IMR-90 (cell line): ENCODE data around the gene BRAT1. TPM values are rescaled to one million over a fixed set of nuclear protein-coding genes. Genes with fewer than 3 reads are reported as not detected.

ENCODE experiments used
- ATAC-seq: fragments of 200-7000 bp; cut with Tn5 transposase; 2 replicates; pipeline ENCODE4 v1.9.1; 2020; ENCODE audit warnings: low read depth, mild to moderate bottlenecking, moderate library complexity
- BruUV-seq: library from RNA; stranded (reverse); fragments of 400-500 nt; replicated peaks from 2 replicates; lab custom pipeline; 2021; lab: Mats Ljungman, UMichigan
- CTCF ChIA-PET: fragments of 300-600 bp; formaldehyde crosslinking; extraction: SDS; loops from one replicate; lab custom pipeline; 2021; ENCODE audit warnings: antibody characterized with exemption; lab: Yijun Ruan, JAX
- POLR2A ChIA-PET: fragments of 300-600 bp; sonication (Branson Sonifier 250); formaldehyde crosslinking; loops from one replicate; lab custom pipeline; 2022; ENCODE audit warnings: antibody characterized with exemption; ENCODE audit not compliant: unreplicated experiment; lab: Charles Lee
- DNase-seq: peaks from one replicate; pipeline ENCODE4 v3.0.0; 2013
- H2AFZ ChIP-seq: replicated peaks from 2 replicates; pipeline ENCODE3; 2013; ENCODE audit warnings: low read length, mild to moderate bottlenecking; ENCODE audit not compliant: poor library complexity
- H2AK5ac ChIP-seq: 2 replicates; pipeline ENCODE4 v1.6.1; 2013; ENCODE audit warnings: low read depth, low read length, inconsistent platforms
- H2AK9ac ChIP-seq: replicated peaks from 2 replicates; pipeline ENCODE3; 2013; ENCODE audit warnings: mild to moderate bottlenecking, low read depth, low read length, moderate library complexity; ENCODE audit not compliant: poor library complexity
- H2BK120ac ChIP-seq: 2 replicates; pipeline ENCODE4 v1.6.1; 2013; ENCODE audit warnings: low read depth, low read length, inconsistent platforms
- H2BK15ac ChIP-seq: 3 replicates; pipeline ENCODE4 v1.6.1; 2013; ENCODE audit warnings: low read depth, low read length, inconsistent platforms
- H2BK20ac ChIP-seq: 2 replicates; pipeline ENCODE4 v1.6.1; 2013; ENCODE audit warnings: low read depth, mild to moderate bottlenecking, inconsistent platforms, low read length, moderate library complexity
- H2BK5ac ChIP-seq: 2 replicates; pipeline ENCODE4 v1.6.1; 2013; ENCODE audit warnings: mild to moderate bottlenecking, low read depth, low read length, inconsistent platforms; ENCODE audit not compliant: poor library complexity, severe bottlenecking
- H3K14ac ChIP-seq: replicated peaks from 2 replicates; pipeline ENCODE4 v1.6.1; 2013; ENCODE audit warnings: low read depth, low read length, inconsistent platforms
- H3K18ac ChIP-seq: 2 replicates; pipeline ENCODE4 v1.6.1; 2013; ENCODE audit warnings: low read depth, low read length, control low read depth
- H3K23ac ChIP-seq: 2 replicates; pipeline ENCODE4 v1.6.1; 2013; ENCODE audit warnings: low read depth, low read length, inconsistent platforms
- H3K27ac ChIP-seq: 2 replicates; pipeline ENCODE4 v1.5.1; 2013; ENCODE audit warnings: mild to moderate bottlenecking, control low read depth, low read length; ENCODE audit not compliant: insufficient read depth
- H3K27me3 ChIP-seq: 2 replicates; pipeline ENCODE4 v1.6.1; 2013; ENCODE audit warnings: low read length; ENCODE audit not compliant: control insufficient read depth, insufficient read depth
- H3K36me3 ChIP-seq: 2 replicates; pipeline ENCODE4 v1.6.1; 2013; ENCODE audit warnings: low read length, mixed read lengths; ENCODE audit not compliant: control insufficient read depth, insufficient read depth
- H3K4ac ChIP-seq: 2 replicates; pipeline ENCODE4 v1.6.1; 2013; ENCODE audit warnings: low read depth, low read length, inconsistent platforms
- H3K4me1 ChIP-seq: 2 replicates; pipeline ENCODE4 v1.6.1; 2013; ENCODE audit warnings: low read length, mixed read lengths; ENCODE audit not compliant: control insufficient read depth, insufficient read depth
- H3K4me2 ChIP-seq: 2 replicates; pipeline ENCODE4 v1.6.1; 2013; ENCODE audit warnings: low read depth, mild to moderate bottlenecking, control low read depth, low read length, moderate library complexity
- H3K4me3 ChIP-seq: 2 replicates; pipeline ENCODE4 v1.5.1; 2013; ENCODE audit warnings: low read depth, mild to moderate bottlenecking, control low read depth, low read length, moderate library complexity; ENCODE audit not compliant: insufficient read depth
- H3K56ac ChIP-seq: 2 replicates; pipeline ENCODE4 v1.6.1; 2013; ENCODE audit warnings: low read length, inconsistent platforms; ENCODE audit not compliant: insufficient read depth; ENCODE audit errors: extremely low read depth
- H3K79me1 ChIP-seq, 2 experiments: 2 replicates each; pipeline ENCODE4 v1.6.1; 2013; ENCODE audit warnings: low read length in 2 of 2, inconsistent platforms in 1 of 2, low read depth in 1 of 2
- H3K9ac ChIP-seq: 2 replicates; pipeline ENCODE4 v1.6.1; 2013; ENCODE audit warnings: low read depth, low read length, control low read depth
- H3K9me1 ChIP-seq: 2 replicates; pipeline ENCODE4 v1.6.1; 2013; ENCODE audit warnings: low read length, inconsistent platforms; ENCODE audit not compliant: insufficient read depth
- H3K9me3 ChIP-seq: 2 replicates; pipeline ENCODE4 v1.6.1; 2013; ENCODE audit warnings: low read length; ENCODE audit not compliant: control insufficient read depth, insufficient read depth
- H4K20me1 ChIP-seq: 2 replicates; pipeline ENCODE4 v1.6.1; 2013; ENCODE audit warnings: low read length, inconsistent platforms; ENCODE audit not compliant: insufficient read depth
- H4K5ac ChIP-seq: 2 replicates; pipeline ENCODE4 v1.6.1; 2013; ENCODE audit warnings: mild to moderate bottlenecking, low read depth, low read length, control low read depth
- H4K8ac ChIP-seq, 2 experiments: 2 replicates each; pipeline ENCODE4 v1.6.1; 2013; ENCODE audit warnings: low read depth in 2 of 2, low read length in 2 of 2, control low read depth in 1 of 2, inconsistent platforms in 1 of 2
- H4K91ac ChIP-seq: 2 replicates; pipeline ENCODE4 v1.6.1; 2013; ENCODE audit warnings: low read depth, low read length, inconsistent platforms; ENCODE audit not compliant: insufficient read depth
- BHLHE40 ChIP-seq: fragments of 150-350 bp; IDR thresholded peaks from 2 replicates; pipeline ENCODE4 v1.6.1; 2016; ENCODE audit warnings: mild to moderate bottlenecking, low read depth, low read length
- CHD1 ChIP-seq: IDR thresholded peaks from 2 replicates; pipeline ENCODE4 v1.6.1; 2012; ENCODE audit warnings: low read depth, low read length, improper control_type of control experiment
- MAFK ChIP-seq: IDR thresholded peaks from 2 replicates; pipeline ENCODE4 v1.6.1; 2012; ENCODE audit warnings: low read depth, low read length, improper control_type of control experiment
- MAZ ChIP-seq: IDR thresholded peaks from 2 replicates; pipeline ENCODE4 v1.6.1; 2012; ENCODE audit warnings: low read depth, mild to moderate bottlenecking, low read length, improper control_type of control experiment, moderate library complexity, borderline replicate concordance
- RAD21 ChIP-seq: IDR thresholded peaks from 2 replicates; pipeline ENCODE4 v1.6.1; 2012; ENCODE audit warnings: low read length, improper control_type of control experiment
- USF2 ChIP-seq: fragments of 150-350 bp; IDR thresholded peaks from 2 replicates; pipeline ENCODE4 v1.6.1; 2017; ENCODE audit warnings: mild to moderate bottlenecking, antibody characterized with exemption, low read length, low read depth
- WGBS, 2 experiments: methylation state at CpG; one replicate each; pipeline versions ENCODE4 v1.1.5 to v1.1.7; 2013; ENCODE audit warnings: missing lambda C conversion rate in 2 of 2; ENCODE audit not compliant: insufficient read length in 1 of 2; ENCODE audit errors: extremely low coverage in 2 of 2; 5-methylcytosine and 5-hydroxymethylcytosine counted together
- dilution Hi-C: fragments of 300-500 bp; cut with HindIII; formaldehyde crosslinking; loops from one replicate; pipeline ENCODE4 v1.14.3; 2018; ENCODE audit warnings: low sequenced_read_pairs; ENCODE audit not compliant: unreplicated experiment
- in situ Hi-C: fragments of 300-500 bp; cut with MboI; formaldehyde crosslinking; loops from 3 replicates; pipeline ENCODE4 v1.14.3; 2019; ENCODE audit warnings: low sequenced_read_pairs, inconsistent platforms, mixed read lengths
- intact Hi-C: fragments of 100-400 bp; cut with micrococcal nuclease; formaldehyde crosslinking; loops from 2 replicates; pipeline ENCODE4 v1.10.0; 2022
- polyA plus RNA-seq, 3 experiments: library from polyadenylated mRNA; depleted of rRNA; stranded (reverse); fragments of >200 nt; gene quantifications; 2 replicates each; pipeline ENCODE4 v1.2.3, GENCODE V29; 2012; ENCODE audit warnings: low replicate concordance in 1 of 3
- total RNA-seq: library from RNA; depleted of rRNA; stranded (reverse); fragments of >200 nt; gene quantifications from 2 replicates; pipeline ENCODE4 v1.2.3, GENCODE V29; 2012
- TF ChIP-seq, protein P1 (sequence below): conservative IDR thresholded peaks from 2 replicates; pipeline ENCODE4 v1.5.1; 2012; ENCODE audit warnings: mild to moderate bottlenecking, low read depth, low read length, improper control_type of control experiment

Gene BRAT1
- total and polyA plus RNA-seq, 2 of the 4 experiments (the other 2 are of a cell fraction), result 6.8 to 21.9 TPM

DNA sequence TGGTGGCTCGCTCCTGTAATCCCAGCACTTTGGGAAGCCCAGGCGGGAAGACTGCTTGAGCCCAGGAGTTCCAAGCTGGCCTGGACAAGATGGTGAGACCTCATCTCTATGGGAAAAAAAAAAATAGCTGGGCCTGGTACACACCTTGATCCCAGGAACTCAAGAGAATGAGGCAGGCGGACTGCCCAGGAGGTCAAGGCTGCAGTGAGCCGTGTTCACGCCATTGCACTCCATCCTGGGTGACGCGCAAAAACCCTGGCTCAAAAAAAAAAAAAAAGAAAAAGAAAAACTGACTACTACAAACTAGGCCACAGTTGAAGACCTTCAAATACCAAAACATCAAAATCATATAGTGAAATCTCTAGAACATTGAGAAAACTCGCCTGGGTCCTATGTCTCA, 3.9 kb downstream of the BRAT1 start:
- H4K91ac ChIP-seq, result no peak overlapping the region
- ChIA-PET CTCF (no interaction called here), POLR2A (interaction anchor here (0.6 kb wide), 1 partner anchor 53 kb away, joined by 3 read pairs; no protein-coding TSS in a partner anchor)
- peaks cover 5% of the 10 kb centered on the region; the same call in 1 of the 2 replicates for H3K9me1 ChIP-seq
- H3K4ac ChIP-seq, result no peak overlapping the region
- H3K27me3 ChIP-seq, result no peaks in the 10 kb centered on the region
- no peak overlapping the region for H2BK15ac ChIP-seq
- no peak overlapping the region for H3K27ac ChIP-seq
- DNase-seq, result no peak
- no peak overlapping the region for H3K56ac ChIP-seq
- H3K14ac ChIP-seq, result no peak overlapping the region
- H3K9me3 ChIP-seq, result no peaks in the 10 kb centered on the region
- no peak overlapping the region for H3K23ac ChIP-seq
- in situ Hi-C loops (no loop called here), dilution Hi-C loops (no loop called here), intact Hi-C loops (no loop called here)
- H2BK20ac ChIP-seq, result no peak overlapping the region
- TF ChIP-seq USF2 (no peak), MAZ (no peak), CHD1 (no peak), MAFK (no peak), BHLHE40 (no peak), RAD21 (no peak)
- TF ChIP-seq, protein P1, sequence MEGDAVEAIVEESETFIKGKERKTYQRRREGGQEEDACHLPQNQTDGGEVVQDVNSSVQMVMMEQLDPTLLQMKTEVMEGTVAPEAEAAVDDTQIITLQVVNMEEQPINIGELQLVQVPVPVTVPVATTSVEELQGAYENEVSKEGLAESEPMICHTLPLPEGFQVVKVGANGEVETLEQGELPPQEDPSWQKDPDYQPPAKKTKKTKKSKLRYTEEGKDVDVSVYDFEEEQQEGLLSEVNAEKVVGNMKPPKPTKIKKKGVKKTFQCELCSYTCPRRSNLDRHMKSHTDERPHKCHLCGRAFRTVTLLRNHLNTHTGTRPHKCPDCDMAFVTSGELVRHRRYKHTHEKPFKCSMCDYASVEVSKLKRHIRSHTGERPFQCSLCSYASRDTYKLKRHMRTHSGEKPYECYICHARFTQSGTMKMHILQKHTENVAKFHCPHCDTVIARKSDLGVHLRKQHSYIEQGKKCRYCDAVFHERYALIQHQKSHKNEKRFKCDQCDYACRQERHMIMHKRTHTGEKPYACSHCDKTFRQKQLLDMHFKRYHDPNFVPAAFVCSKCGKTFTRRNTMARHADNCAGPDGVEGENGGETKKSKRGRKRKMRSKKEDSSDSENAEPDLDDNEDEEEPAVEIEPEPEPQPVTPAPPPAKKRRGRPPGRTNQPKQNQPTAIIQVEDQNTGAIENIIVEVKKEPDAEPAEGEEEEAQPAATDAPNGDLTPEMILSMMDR, result no peak
- BruUV-seq, result no TSS peak
- H3K4me1 ChIP-seq, result peaks cover 7% of the 10 kb centered on the region
- H2AK9ac ChIP-seq, result no peak overlapping the region
- no peak overlapping the region for H2AFZ ChIP-seq
- ATAC-seq, result no peak
- H2BK5ac ChIP-seq, result no peak overlapping the region
- H4K20me1 ChIP-seq, result peaks cover 6% of the 10 kb centered on the region; the same call in 1 of the 2 replicates
- 94% methylated on average over 5 of the region's 8 CpGs; no CpG with 5 or more reads in 1 of the 2 experiments for WGBS, 2 experiments
- no peak overlapping the region for H2AK5ac ChIP-seq
- no peak overlapping the region for H4K5ac ChIP-seq
- peaks cover 13 to 32% of the 10 kb centered on the region in 2 experiments for H3K79me1 ChIP-seq
- H3K9ac ChIP-seq, result no peak overlapping the region
- H3K18ac ChIP-seq, result no peak overlapping the region
- H3K36me3 ChIP-seq, result peaks cover 19% of the 10 kb centered on the region
- no peak overlapping the region for H4K8ac ChIP-seq
- H2BK120ac ChIP-seq, result no peak overlapping the region
- H3K4me3 ChIP-seq, result no peak overlapping the region
- H3K4me2 ChIP-seq, result no peak overlapping the region
